Activated CD8-positive, alpha-beta T cell treated with anti-CD3 and anti-CD28 coated beads for 36 hours (primary cell): Measurements from ENCODE around the gene MAPKAP1. TPM values are rescaled to one million over a fixed set of nuclear protein-coding genes. Genes with fewer than 3 reads are reported as not detected.

Experiments used
- ATAC-seq: fragments of 200-7000 bp; cut with Tn5 transposase; one replicate; pipeline ENCODE4 v1.10.0; 2021; ENCODE audit warnings: mild to moderate bottlenecking, moderate library complexity
- CTCF ChIA-PET: fragments of 350-600 bp; sonication (Branson Sonifier 250); formaldehyde crosslinking; loops from one replicate; lab custom pipeline; 2021; ENCODE audit warnings: antibody characterized with exemption; lab: Charles Lee
- POLR2A ChIA-PET: fragments of 350-600 bp; sonication (Branson Sonifier 250); formaldehyde crosslinking; loops from one replicate; lab custom pipeline; 2021; ENCODE audit warnings: antibody characterized with exemption; lab: Charles Lee
- DNase-seq: peaks from one replicate; pipeline ENCODE4 v3.0.0-alpha.2; 2020
- H3K27ac Mint-ChIP-seq: one replicate; pipeline ENCODE4 v1.8.0; 2021; ENCODE audit warnings: mild to moderate bottlenecking, mixed read lengths
- H3K27me3 Mint-ChIP-seq: one replicate; pipeline ENCODE4 v1.8.0; 2021; ENCODE audit warnings: mixed read lengths
- H3K36me3 Mint-ChIP-seq: one replicate; pipeline ENCODE4 v1.8.0; 2021; ENCODE audit warnings: low read depth, mixed read lengths
- H3K4me1 Mint-ChIP-seq: one replicate; pipeline ENCODE4 v1.8.0; 2021; ENCODE audit warnings: low read depth, mixed read lengths
- H3K4me3 Mint-ChIP-seq: one replicate; pipeline ENCODE4 v1.8.0; 2021; ENCODE audit warnings: mild to moderate bottlenecking, moderate library complexity, mixed read lengths
- H3K9me3 Mint-ChIP-seq: one replicate; pipeline ENCODE4 v1.8.0; 2021; ENCODE audit warnings: mixed read lengths
- intact Hi-C: fragments of 100-400 bp; cut with micrococcal nuclease; formaldehyde crosslinking; loops from one replicate; pipeline ENCODE4 v1.10.0; 2022
- total RNA-seq, 2 experiments: library from RNA; stranded (reverse); gene quantifications; one replicate each; pipeline ENCODE4 v1.2.3, GENCODE V29; 2021
- TF ChIP-seq, protein P1 (sequence below): fragments of 200-600 bp; IDR thresholded peaks from one replicate; pipeline ENCODE4 v1.8.0; 2022; ENCODE audit warnings: antibody characterized with exemption, mild to moderate bottlenecking

The MAPKAP1 gene
- total RNA-seq, 2 experiments from 2014 or later: 58.8 to 62.4 TPM

DNA sequence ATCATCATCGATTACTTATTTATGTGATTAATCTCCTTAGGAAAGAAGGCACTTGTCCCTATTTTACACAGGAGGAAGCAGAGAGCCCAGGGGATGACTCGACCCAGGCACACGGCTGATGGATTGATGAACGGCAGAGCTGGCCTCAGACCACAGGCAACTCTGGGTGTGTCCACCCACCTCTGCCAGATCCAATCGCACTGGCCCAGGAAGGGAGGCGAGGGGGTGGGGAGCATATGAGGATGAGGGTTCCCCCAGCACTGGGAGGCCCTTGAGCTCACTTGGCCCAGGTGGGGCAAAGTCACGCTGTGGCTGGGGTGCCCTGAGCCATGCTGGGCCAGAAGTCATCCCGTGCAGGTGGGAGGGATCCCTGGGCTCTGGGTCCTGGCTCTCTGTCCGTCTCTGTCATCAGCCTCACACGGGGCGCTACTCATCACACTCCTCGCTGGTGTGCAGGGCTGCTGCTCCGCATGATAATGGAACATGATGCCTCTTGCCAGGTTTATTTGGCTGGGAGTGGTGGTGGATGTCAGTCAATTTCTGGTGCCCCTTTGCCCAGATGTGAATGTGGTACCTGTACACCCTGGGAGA is 285.3 kb downstream of the MAPKAP1 start:
- Mint-ChIP-seq H3K36me3 (no peaks in the 10 kb centered on the region), H3K27ac (no peak overlapping the region), H3K27me3 (no peaks in the 10 kb centered on the region), H3K4me1 (no peaks in the 10 kb centered on the region), H3K4me3 (no peak overlapping the region), H3K9me3 (no peaks in the 10 kb centered on the region)
- no peak for ATAC-seq
- ChIA-PET CTCF (interaction anchor here (1.0 kb wide), 1 partner anchor 14 kb away, joined by 3 read pairs; no protein-coding TSS in a partner anchor), POLR2A (no interaction called here)
- DNase-seq: no peak
- intact Hi-C loops: no loop called here
- TF ChIP-seq, protein P1, sequence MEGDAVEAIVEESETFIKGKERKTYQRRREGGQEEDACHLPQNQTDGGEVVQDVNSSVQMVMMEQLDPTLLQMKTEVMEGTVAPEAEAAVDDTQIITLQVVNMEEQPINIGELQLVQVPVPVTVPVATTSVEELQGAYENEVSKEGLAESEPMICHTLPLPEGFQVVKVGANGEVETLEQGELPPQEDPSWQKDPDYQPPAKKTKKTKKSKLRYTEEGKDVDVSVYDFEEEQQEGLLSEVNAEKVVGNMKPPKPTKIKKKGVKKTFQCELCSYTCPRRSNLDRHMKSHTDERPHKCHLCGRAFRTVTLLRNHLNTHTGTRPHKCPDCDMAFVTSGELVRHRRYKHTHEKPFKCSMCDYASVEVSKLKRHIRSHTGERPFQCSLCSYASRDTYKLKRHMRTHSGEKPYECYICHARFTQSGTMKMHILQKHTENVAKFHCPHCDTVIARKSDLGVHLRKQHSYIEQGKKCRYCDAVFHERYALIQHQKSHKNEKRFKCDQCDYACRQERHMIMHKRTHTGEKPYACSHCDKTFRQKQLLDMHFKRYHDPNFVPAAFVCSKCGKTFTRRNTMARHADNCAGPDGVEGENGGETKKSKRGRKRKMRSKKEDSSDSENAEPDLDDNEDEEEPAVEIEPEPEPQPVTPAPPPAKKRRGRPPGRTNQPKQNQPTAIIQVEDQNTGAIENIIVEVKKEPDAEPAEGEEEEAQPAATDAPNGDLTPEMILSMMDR: no peak

- TF ChIP-seq, protein P1: no peak
- H3K27ac Mint-ChIP-seq: no peak overlapping the region
- ChIA-PET POLR2A (no interaction called here), CTCF (no interaction called here)
- no peaks in the 10 kb centered on the region for H3K36me3 Mint-ChIP-seq
- DNase-seq (no peak), ATAC-seq (no peak)
- intact Hi-C loops: no loop called here
- H3K9me3 Mint-ChIP-seq: no peaks in the 10 kb centered on the region
- H3K27me3 Mint-ChIP-seq: no peaks in the 10 kb centered on the region
- H3K4me3 Mint-ChIP-seq: no peak overlapping the region
- no peaks in the 10 kb centered on the region for H3K4me1 Mint-ChIP-seq
Observed at GRCh38 chr9:125421166-125421565, 285.8 kb downstream of the MAPKAP1 start.

- Mint-ChIP-seq H3K27me3 (no peaks in the 10 kb centered on the region), H3K27ac (no peak overlapping the region)
Observed at GRCh38 chr9:125418404-125418803, 288.6 kb downstream of the MAPKAP1 start.

GRCh38 chr9:125416517-125416916 is 290.5 kb downstream of the MAPKAP1 start:
- TF ChIP-seq, protein P1: no peak
- ATAC-seq: no peak
- ChIA-PET POLR2A (no interaction called here), CTCF (no interaction called here)
- H3K4me1 Mint-ChIP-seq: no peaks in the 10 kb centered on the region
- H3K27me3 Mint-ChIP-seq: no peaks in the 10 kb centered on the region
- no peaks in the 10 kb centered on the region for H3K36me3 Mint-ChIP-seq
- H3K27ac Mint-ChIP-seq: no peak overlapping the region
- no peak overlapping the region for H3K4me3 Mint-ChIP-seq
- intact Hi-C loops: no loop called here
- no peak for DNase-seq
- H3K9me3 Mint-ChIP-seq: no peaks in the 10 kb centered on the region

More at GRCh38 chr9:125418404-125418803, 288.6 kb downstream of the MAPKAP1 start:
- Mint-ChIP-seq H3K4me1 (no peaks in the 10 kb centered on the region), H3K4me3 (no peak overlapping the region), H3K9me3 (no peaks in the 10 kb centered on the region), H3K36me3 (no peaks in the 10 kb centered on the region)
- ATAC-seq (no peak), DNase-seq (no peak)
- CTCF ChIA-PET: no interaction called here
- intact Hi-C loops: no loop called here
- POLR2A ChIA-PET: no interaction called here
- TF ChIP-seq, protein P1: no peak

DNA sequence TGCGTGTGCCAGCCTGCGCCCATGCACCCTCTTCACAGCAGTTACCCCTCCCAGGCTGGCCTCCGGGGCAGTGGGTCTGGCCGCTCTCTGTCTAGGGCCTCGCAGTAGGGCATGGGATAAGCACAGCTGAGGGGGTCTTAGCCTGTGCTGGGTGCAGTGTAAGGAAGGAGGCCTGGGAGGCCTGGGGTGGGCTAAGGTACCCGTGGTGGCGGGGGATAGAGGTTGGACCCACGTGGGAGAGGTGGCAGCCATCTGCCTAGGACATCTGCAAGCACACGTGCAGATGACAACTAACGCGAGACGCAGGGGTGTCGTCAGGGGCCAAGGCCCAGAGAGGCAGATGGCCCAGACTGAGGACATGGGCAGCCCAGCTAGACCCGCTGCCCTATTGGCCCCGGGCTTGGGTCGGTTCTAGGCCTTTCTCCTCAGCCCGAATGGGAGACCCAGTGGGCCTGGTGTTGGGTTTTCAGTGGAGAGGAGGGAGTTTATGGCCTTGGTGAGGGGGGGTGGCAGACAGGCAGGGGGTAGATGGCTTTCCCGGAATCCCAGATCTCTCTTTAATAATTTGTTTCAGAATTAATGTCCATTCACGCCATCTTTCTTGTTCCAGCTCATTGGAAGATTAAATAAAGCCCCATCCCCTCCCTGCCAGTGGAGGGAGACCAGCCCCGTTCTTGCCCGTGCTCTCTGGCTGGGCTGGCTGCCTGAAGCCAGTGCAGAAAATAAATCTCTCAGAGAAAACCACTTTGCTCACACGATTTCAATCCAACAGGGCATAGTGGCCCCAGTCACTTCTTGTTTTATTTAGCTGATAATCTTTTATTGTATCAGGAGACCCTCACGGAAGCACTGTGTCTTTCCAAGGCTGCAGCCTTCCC is 291.2 kb downstream of the MAPKAP1 start:
- DNase-seq (no peak), ATAC-seq (no peak)
- Mint-ChIP-seq H3K4me3 (no peak overlapping the region), H3K9me3 (no peaks in the 10 kb centered on the region), H3K4me1 (no peaks in the 10 kb centered on the region), H3K27ac (no peak overlapping the region), H3K27me3 (peaks cover 3% of the 10 kb centered on the region), H3K36me3 (no peaks in the 10 kb centered on the region)
- CTCF ChIA-PET: no interaction called here
- TF ChIP-seq, protein P1: no peak
- intact Hi-C loops: no loop called here
- POLR2A ChIA-PET: no interaction called here
